22Rv1 (cell line): ENCODE measurements around the gene MTA3.

Experiments used
- CTCF ChIP-seq: fragments of 450-650 bp; IDR thresholded peaks from 2 replicates; pipeline ENCODE4 v1.5.1; 2017; ENCODE audit warnings: mild to moderate bottlenecking
- ZFX ChIP-seq: fragments of 450-650 bp; IDR thresholded peaks from 2 replicates; pipeline ENCODE4 v1.6.1; 2017; ENCODE audit warnings: antibody characterized with exemption, borderline replicate concordance

- TF ChIP-seq CTCF (no peak), ZFX (no peak)
These were observed 1.6 kb upstream of the MTA3 start for GRCh38 chr2:42566837-42567321.
